ENCODE results near the gene ZNF554.

The ZNF554 gene

GRCh38 chr19:2819540-2820111 is at the start of gene ZNF554:
Gene ZNF554, plus strand, starts transcription at chr19:2819868. Its CDS starts 204 bp downstream, at chr19:2820072.
- peak; percentile 79 for DNase-seq

DNA sequence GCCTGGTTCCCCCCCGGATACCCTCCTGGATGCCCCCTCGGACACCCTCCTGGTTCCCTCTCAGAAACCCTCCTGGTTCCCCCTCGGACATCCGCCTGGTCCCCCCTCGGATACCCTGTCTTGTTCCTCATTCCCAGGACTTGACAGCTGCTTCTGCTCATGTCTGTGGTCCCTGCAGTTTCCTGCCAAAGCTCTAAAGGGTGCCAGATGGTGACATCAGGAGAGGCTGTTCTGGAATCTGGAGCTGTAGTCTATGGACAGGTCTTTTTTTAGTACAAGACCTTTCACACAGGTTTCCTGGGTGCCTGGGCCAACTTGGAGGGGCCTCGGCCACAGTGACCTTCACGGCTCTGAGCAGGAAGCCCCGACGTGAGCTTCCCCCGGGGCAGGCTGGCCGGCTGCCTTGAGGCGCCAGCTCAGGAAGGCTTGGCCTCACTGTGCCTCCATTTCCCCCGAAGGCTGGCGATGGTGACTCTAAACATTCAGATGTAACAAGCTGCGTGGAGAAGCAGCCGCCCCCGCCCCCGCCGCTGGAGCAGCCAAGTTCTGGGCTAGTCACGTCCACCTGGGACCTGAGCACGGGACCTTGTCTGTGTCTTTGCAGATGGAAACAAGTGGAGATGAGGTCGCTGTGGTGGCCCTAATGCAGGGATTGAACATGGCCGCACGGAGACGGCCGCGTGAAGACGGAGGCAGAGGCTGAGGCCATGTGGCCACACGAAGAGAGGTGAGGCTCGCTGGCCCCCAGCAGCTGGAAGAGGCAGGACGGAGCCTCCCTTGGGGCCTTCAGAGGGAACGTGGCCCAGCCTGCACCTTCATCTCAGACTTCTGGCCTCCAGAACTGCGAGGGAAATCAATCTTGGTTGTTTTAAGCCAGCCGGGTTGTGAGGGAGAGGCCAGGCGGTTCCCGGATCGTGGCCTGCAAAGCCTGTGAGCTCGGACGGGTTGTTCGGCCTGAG is 49.3 kb upstream of the ZNF554 start:
- no peak for DNase-seq

DNA sequence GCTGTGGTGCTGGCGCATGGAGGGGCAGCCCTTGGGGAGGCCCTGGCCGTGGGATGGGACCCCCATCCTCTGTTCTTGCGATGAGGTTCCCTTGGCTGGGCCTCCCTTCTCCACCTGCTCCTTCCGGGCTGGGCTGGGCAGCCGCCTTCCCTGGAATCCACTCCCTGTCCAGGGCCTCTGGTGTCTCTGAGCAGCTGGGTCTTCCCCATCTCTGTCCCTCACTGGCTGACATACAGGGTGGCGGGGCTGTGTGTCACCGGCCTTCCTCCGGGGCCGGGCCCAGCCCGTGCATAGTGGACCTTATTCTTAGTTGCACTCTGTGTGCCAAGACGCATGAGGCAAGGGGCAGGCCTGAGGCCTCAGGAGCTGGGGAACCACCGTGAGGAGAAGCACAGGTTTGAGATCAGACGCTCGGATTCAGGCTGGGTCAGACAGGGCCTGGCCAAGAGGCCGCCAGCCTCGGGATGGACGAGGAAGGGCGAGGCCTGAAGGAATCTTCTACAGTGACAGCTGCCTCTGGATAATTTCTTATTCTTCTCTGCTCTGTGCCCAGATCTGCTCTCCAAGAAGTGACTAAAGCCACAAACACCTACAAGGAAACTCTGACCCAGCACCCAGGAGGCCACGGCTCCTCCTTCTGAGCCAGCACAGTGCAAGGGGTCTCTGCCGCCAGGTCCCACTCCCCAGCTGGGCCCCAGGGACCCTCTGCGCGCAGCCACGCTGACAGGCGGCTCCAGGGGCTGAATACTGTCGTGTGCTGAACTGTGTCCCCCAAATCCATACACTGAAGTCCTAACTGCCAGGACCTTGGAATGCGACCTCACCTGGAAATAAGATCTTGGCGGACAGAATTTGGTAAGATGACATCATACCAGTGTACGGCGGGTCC is 47.6 kb upstream of the ZNF554 start:
- no peak for DNase-seq

- DNase-seq, result no peak
Measured at GRCh38 chr19:2774083-2774679, 45.5 kb upstream of the ZNF554 start.

DNA sequence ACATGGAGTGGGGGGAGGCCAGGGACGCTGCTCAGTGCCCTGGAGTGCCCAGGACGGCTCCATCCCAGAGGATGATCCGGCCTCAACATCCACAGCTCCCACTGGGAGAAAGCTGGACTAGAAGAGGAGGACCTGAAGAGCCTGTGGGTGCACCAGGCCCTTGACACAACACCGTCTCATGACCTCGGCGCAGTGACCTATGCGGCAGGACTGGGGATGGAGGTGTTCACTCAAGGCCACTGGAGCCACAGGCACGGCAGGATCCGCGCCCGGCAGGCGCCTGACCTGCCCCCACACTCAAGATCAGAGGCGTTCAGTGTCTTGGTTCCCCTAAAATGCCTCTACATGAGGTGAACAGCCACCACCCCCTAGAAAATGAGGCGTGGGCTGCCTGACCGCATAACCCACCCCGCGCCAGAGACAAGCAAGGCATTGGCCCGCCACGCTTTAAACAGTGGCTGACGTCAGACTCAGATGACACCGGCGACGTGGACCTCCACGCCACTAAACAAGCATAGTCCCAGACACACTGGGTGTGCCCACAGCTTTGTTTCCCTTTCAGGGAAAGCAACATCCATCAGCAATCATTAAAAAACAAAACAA is 44.6 kb upstream of the ZNF554 start:
- no peak for DNase-seq

GRCh38 chr19:2775556-2776430 is 43.9 kb upstream of the ZNF554 start:
- DNase-seq, result no peak

- no peak for DNase-seq
Measured at GRCh38 chr19:2777952-2778683, 41.5 kb upstream of the ZNF554 start.

GRCh38 chr19:2779121-2779740 is 40.4 kb upstream of the ZNF554 start:
- no peak for DNase-seq

GRCh38 chr19:2780284-2780683 is 39.4 kb upstream of the ZNF554 start:
- DNase-seq, result no peak

GRCh38 chr19:2782329-2782935 is 37.2 kb upstream of the ZNF554 start:
- DNase-seq, result no peak

GRCh38 chr19:2782936-2783780 is 36.5 kb upstream of the ZNF554 start, which contains the start of gene SGTA:
Gene SGTA, minus strand, starts transcription at chr19:2783273. Its CDS starts 14,205 bp downstream, at chr19:2769068.
- DNase-seq, result peak; percentile 94

- no peak for DNase-seq
Measured at GRCh38 chr19:2783781-2784145, 35.9 kb upstream of the ZNF554 start.

DNA sequence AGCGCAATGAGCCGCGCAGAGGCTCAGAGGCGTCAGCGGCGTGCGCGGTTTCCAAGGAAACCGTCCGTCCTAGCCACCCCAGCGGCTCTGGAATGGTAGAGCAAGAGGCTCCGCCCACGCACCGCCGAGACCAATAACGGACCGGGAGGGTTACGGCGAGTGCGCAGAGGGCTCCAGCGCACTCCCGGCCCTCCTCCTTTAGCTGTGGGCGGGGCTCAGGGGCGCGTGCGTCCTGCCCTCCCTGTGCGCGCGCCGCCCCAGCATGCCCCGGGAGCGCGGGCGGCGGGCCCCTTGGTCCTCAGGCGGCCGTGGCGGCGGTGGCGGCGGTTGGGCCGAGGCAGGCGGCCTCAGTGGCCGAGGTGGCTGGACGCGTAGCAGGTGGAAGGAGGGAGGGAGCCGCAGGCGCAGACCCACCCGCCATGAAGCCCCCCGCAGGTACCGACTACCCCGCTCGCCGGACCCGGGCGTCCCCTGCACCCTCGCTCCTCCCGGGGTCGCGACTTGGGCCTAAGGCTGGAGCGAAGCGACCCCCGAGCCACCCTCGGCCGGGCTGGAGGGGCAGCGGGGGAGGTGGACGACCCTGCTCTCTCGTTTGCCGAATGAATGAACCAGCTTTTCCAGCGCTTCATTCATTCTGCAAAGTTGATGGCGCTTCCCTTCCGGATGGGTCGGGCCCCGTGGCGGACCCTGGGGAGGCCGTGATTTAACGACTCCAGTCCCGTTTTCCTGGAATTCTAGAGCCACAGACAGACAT is 34.2 kb upstream of the ZNF554 start, which contains the start of gene THOP1:
Gene THOP1 (plus strand): TSS at position 260 of the 754 bp plus-strand sequence. CDS start 160 bp downstream, at position 420.
- peak; percentile 94 for DNase-seq

DNA sequence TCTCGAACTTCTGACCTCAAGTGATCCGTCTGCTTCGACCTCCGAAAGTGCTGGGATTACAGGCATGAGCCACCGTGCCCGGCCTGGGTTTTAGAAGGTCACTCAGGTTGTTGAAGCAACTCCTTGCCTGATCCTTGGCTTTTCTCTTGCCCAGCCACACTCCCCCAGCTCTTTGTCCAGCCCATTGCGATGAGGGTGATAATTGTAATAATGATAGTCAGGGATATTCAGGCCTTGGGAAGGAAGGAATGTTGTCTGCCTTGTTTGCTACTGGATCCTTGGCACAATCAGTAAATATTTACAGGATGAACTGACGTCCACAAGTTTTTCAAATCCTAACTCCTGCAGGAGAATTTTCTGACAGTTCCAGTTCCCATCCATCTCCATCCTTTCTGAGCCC is 32.6 kb upstream of the ZNF554 start:
- DNase-seq, result no peak

- no peak for DNase-seq
Measured at GRCh38 chr19:2788237-2788636, 31.4 kb upstream of the ZNF554 start.

GRCh38 chr19:2790194-2790556 is 29.5 kb upstream of the ZNF554 start:
- no peak for DNase-seq

GRCh38 chr19:2790557-2791271 is 29.0 kb upstream of the ZNF554 start:
- DNase-seq, result no peak
